Stimulated activated CD8-positive, alpha-beta memory T cell treated with anti-CD3 and anti-CD28 coated beads, Interleukin-12 subunit alpha, Interleukin-12 subunit beta, amount 100 ng/mL, for 4 hours (primary cell): ENCODE measurements around the gene TLCD5.

Experiments
- DNase-seq: peaks from one replicate; pipeline ENCODE4 v3.0.0-alpha.2; 2020; ENCODE audit warnings: low read depth

The TLCD5 gene

GRCh38 chr11:120324932-120325810 is at the start of gene TLCD5:
Gene TLCD5, plus strand, starts transcription at chr11:120325299. Its CDS starts 2,143 bp downstream, at chr11:120327442.
- no peak for DNase-seq

- DNase-seq, result no peak
Observed at GRCh38 chr11:120279502-120279901, 45.6 kb upstream of the TLCD5 start.

GRCh38 chr11:120280600-120281051 is 44.5 kb upstream of the TLCD5 start:
- DNase-seq, result no peak

- DNase-seq, result no peak
Observed at GRCh38 chr11:120281143-120281795, 43.8 kb upstream of the TLCD5 start.

GRCh38 chr11:120283124-120283523 is 42.0 kb upstream of the TLCD5 start:
- DNase-seq, result no peak

- no peak for DNase-seq
Observed at GRCh38 chr11:120284272-120284671, 40.8 kb upstream of the TLCD5 start.

GRCh38 chr11:120285256-120285655 is 39.8 kb upstream of the TLCD5 start:
- no peak for DNase-seq

- DNase-seq, result no peak
Observed at GRCh38 chr11:120288021-120288420, 37.1 kb upstream of the TLCD5 start.

- no peak for DNase-seq
Observed at GRCh38 chr11:120289426-120289825, 35.7 kb upstream of the TLCD5 start.

- DNase-seq, result no peak
Observed at GRCh38 chr11:120290956-120291355, 34.1 kb upstream of the TLCD5 start.

GRCh38 chr11:120293038-120293800 is 31.9 kb upstream of the TLCD5 start:
- no peak for DNase-seq

- no peak for DNase-seq
Observed at GRCh38 chr11:120294096-120294495, 31.0 kb upstream of the TLCD5 start.

GRCh38 chr11:120295099-120295498 is 30.0 kb upstream of the TLCD5 start:
- no peak for DNase-seq

GRCh38 chr11:120296554-120296953 is 28.5 kb upstream of the TLCD5 start:
- no peak for DNase-seq

- no peak for DNase-seq
Observed at GRCh38 chr11:120298461-120298860, 26.6 kb upstream of the TLCD5 start.

GRCh38 chr11:120302001-120302805 is 22.9 kb upstream of the TLCD5 start:
- DNase-seq, result no peak

- peak; percentile 20 for DNase-seq
Observed at GRCh38 chr11:120303004-120303637, 22.0 kb upstream of the TLCD5 start.

GRCh38 chr11:120304526-120304925 is 20.6 kb upstream of the TLCD5 start:
- no peak for DNase-seq

- DNase-seq, result no peak
Observed at GRCh38 chr11:120305286-120305685, 19.8 kb upstream of the TLCD5 start.

GRCh38 chr11:120306519-120307242 is 18.4 kb upstream of the TLCD5 start:
- no peak for DNase-seq
